Peyer's patch (tissue), 4 donors: ENCODE results near the gene NAALADL1.

Source experiments
- CTCF ChIP-seq, 6 experiments: fragments of 450-650 bp in 4 of 6; fragments of 200-600 bp in 2 of 6; sonication (generic) in 1 of 6; IDR thresholded peaks; one replicate each; pipeline ENCODE4 v1.5.1; 2017 to 2019; ENCODE audit warnings: antibody characterized with exemption in 6 of 6, mild to moderate bottlenecking in 3 of 6, moderate library complexity in 1 of 6
- POLR2A ChIP-seq, 2 donors: fragments of 450-650 bp; IDR thresholded peaks; one replicate each; pipeline ENCODE4 v1.5.1; 2017; ENCODE audit warnings: antibody characterized with exemption in 2 of 2, mild to moderate bottlenecking in 2 of 2, moderate library complexity in 2 of 2

DNA sequence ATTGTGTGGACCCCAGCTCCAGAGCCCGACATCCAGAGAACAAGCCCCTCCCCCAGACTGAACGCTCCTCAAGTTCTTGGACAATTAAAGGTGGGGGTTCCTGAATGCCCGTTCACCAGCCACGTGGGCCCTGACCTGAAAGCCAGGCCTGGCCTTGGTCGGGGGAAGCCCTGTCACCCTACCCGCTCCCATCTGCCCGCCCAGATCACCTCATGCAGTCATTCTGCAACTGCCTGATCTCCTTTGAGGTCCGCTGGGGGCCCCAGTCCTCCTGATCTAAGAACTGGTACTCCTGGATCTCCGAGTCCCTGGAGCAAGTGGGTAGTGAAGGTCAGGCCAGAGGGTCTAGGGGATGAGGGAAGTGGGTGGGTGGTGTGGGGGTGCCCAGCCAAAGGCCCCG lies 9.1 kb upstream of the NAALADL1 start:
- TF ChIP-seq CTCF (IDR thresholded peaks at IDR 0.05) (no peak), POLR2A (IDR thresholded peaks at IDR 0.05) (no peak)
